Measurements from ENCODE around the gene MDFI.

MDFI gene

DNA sequence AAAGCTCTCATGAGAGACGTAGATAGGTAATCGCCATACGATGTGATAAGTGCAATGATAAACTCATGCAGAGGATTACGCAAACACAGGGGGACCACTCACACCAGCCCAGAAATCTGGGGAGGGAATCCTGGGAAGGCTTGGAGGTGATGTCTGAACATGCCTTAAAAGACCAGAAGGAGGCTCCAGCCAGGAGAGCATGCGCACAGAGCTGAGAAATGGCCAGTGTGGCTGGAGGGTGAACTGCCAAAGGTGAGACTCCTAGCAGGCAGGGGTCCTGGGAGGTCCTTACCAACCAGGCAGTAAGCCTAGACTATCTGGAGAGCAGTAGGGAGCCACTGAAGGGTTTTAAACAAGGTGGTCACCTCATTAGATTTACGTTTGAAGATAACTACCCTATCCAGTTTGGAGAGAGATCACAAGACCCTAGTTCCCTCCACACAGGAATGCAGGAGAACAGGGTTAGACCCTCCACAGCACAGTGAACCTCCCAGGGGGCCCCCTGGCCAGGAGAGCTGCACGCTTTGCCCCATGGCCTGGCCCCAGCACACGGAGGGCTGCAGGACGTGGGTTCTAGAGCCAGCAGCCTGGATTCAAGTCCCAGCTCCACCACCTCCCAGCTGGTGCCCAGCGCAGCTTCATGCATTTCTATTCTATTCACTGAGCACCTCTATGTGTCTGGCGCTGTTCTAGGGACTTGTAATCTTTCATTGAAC is 13.1 kb downstream of the MDFI start:
- DNase-seq (ENCODE audit: low spot score), result no peak

DNA sequence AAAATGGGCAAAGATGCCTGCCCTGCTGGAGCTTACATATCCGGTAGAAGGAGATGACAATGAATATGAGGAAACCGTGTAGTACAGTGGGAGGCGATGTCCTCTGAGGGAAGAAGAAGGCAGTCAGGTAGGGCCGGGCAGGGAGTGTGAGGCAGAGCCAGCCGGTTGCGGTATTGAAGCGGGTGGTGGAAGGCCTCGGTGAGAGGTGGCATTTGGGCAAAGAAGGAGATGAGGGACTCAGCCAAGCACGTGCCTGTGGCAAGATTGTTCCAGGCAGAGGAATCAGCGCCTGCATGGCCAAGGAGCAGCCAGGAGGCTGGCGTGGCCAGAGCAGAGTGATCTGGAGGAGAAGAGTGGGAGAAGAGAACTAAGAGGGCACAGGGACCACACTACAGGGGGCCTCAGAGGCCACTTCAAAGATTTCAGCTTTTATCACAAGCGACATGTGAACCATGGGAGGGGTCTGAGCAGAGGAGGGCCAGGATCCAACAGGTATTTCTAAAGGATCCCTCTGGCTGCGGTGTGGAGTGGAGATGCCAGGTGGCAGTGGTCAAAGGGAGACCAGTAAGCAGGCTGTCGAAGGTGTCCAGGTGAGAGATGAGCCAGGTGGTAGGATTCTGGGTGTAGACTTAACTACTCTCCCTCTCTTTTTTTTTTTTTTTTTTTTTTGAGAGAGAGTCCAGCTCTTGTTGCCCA is 13.8 kb downstream of the MDFI start:
- no peak for DNase-seq (ENCODE audit: low spot score)

DNA sequence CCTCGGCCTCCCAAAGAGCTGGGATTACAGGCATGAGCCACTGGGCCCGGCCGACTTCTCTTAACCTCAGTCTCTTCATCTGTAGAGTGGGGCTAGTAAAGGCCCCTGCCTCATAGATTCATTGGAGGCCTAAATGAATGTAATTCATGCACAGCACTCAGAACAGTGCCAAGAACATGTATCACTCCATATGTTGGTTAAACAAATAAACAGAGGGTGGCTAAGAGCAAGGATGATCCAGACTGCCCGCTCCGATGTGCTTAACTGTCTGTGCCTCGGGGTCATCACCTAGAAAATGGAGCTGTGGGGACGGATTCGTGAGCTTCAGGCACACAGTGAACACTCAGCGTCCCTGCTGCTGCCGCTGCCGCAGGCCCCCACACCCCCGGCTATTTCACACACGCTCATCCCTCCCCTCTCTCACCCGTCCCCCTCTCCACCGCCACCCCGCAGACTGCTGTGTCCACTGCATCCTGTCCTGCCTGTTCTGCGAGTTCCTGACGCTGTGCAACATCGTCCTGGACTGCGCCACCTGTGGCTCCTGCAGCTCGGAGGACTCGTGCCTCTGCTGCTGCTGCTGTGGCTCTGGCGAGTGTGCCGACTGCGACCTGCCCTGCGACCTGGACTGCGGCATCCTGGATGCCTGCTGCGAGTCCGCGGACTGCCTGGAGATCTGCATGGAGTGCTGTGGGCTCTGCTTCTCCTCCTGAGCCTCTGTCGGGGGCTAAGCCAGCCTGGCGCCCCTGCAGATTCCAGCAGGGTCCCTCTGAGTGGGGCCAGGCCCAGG is 14.8 kb downstream of the MDFI start:
- no peak for DNase-seq (ENCODE audit: low spot score)

DNA sequence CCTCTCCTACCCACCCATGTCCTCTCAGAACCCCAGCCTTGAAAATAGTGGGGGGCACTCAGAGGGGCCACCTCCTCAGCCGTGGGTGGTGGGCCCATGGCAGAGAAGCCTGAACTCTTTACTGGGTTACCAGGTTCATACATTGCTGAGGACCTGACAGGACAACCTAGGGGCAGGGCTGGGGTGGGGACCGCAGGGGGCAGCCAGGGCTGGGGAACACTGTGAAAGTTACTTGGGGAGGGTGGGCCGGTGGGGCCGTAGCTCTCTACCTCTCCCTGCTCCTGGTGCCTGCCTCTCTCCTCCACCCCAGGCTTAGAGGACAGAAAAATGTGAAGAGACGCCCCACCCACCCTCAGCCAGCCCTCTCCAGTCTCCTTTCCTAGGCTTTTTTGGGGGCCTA is 15.4 kb downstream of the MDFI start:
- no peak for DNase-seq (ENCODE audit: low spot score)

DNA sequence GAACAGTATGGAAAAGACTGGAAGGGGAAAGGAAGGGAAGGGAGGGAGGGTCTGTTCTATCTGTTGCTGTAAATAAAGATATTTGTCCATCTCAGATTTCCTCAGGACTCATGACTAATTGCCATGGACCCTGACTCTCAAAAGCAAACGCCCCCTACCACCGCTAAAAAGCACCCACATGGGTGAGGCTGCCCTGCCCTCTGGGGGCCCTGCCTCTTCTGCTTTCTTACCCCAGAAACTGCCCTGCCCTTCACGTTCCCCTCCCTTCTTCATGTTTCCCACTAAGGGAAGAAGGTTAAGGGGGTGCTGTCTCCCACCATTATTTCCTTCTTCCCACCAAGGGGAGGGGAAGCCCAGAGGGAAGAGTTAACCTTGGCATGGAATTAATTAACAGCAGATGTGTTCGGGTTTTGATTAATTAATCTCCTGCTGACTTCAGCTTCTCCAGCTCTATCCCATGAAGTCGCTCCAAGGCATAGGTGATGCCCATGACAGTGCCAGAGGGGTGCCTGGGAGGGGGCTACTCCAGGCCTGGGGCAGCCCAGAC is 16.0 kb downstream of the MDFI start:
- no peak for DNase-seq (ENCODE audit: low spot score)

DNA sequence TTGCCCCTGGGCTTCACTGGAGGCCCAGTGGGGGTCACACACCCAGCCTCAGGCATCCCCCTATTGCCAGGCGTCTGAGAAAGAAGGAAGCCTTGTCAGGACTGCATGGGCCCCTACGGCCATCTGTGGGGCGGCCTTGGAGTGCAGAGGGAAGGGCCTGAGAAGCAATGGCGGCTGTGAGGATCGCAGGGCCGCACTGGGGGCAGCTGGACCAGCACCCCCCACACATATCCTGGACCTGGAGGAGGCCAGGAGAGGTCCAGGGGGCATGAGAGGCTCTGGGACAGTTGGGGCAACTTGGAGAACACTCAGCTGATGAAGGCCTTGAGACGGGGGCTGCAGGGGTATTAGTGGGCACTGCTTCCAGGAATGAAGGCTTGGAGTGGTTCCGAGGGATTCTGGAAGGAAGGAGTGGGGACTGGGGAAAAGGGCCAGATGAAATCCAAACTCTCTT is 16.5 kb downstream of the MDFI start:
- no peak for DNase-seq (ENCODE audit: low spot score)

DNA sequence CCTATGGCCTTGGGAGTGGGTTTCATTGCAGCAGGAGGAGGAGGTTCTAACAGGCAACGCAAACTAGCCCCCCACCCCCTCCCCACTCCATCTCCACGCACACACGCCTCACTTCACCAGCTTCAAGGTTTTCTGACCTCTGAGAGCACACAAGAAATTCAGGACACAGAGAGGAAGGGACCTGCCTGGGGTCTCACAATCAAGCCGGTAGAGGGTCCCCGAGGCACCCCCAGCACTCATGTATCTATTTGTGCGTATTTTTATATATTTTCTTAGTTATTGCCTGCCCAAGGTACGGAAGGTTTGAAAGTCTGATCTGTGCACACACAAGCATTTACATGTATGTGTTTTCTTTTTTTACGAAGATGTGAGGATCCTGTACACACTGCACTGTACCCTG is 16.9 kb downstream of the MDFI start:
- DNase-seq (ENCODE audit: low spot score), result no peak

DNA sequence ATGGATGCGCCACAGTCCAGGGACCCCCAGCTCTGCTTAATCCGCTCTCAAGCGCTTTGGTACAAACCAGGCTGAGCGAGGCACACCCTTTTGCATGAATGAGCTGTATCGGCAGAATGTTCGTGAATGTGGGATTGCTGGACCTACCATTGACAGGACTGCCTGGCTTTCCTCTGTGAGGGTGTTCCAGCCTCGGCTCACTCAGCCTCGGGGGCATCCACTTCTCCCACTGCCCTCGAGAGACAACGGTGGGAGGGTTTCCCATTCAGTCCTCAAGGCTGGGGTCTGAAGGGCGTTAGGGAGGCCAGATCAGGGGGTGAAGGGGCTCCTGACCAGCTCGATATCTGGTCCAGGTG is 17.4 kb downstream of the MDFI start:
- no peak for DNase-seq (ENCODE audit: low spot score)

DNA sequence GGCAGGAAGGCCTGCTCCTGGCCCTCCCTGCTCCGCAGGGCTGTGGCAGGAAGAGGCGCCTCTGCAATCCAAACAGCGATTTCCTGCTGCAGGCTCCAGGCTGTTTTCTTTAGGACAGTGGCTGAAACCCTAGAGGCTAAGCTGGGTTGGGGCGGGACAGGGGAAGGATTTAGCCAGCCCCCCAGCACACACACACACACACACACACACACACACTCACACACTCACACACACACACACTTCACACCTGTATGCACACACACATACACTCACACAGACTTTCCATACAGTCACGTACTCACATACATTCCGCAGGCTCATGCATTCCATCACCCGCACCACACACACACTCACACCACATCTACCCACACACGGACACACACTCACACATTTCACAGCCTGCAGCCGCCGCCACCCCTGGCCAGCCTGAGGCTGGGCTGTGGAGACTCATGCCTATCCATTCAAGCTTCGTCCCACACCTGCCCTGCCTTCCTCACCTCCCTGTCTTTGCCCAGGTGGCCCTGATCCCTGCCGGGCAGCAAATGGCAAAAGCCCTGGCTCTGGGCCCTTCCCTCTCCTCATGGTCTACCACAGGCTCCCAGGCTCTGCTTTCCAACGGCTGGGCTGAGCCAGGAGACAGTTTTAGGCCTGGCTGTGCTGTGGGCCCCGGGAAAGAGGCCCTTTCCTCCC is 17.9 kb downstream of the MDFI start:
- DNase-seq (ENCODE audit: low spot score), result no peak

DNA sequence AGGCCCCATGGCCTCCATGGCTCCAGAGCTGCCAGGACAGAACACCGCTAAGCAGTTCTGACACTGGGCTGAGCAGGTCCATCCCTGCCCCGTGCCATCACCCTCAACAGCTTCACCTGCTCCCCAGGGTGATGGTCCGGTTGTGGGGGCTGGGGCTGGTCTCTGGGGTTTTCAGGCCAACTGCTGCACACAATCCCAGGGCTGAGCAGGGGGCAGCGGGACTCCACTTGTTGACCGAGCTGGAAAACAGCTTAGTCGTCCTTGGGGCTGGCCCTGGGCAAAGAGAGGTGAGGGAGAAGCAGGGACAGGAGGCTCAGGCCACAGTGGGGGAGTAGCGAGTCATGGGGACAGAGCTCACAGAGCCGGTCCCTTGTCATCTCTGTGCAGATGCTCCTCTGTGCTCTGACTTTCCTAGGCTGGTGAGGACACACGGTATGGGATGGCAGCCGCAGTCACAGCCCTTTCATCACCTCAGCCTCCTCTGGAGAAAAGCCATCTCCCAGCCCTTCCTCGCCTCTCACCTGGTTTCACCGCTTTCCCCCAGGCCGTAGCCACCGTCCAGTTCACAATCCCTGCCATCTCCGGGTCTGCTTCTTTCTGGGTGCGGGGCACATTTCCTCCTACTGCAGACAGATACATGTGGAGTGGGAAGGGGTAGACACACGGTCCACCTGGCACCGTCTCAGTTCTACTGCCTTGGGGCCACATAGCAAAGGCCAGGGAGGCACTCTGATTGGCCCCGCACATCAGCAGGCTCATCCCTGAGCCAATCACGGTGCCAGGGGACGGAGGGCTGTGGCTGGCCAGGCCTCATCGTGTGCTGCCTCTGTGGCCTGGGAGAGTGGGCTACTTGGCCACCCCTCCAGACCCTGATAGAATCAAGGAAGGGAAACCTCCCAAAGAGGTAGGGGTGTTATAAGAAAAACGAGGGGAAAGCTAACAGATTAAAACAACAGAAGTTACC is 19.1 kb downstream of the MDFI start:
- DNase-seq (ENCODE audit: low spot score), result no peak

DNA sequence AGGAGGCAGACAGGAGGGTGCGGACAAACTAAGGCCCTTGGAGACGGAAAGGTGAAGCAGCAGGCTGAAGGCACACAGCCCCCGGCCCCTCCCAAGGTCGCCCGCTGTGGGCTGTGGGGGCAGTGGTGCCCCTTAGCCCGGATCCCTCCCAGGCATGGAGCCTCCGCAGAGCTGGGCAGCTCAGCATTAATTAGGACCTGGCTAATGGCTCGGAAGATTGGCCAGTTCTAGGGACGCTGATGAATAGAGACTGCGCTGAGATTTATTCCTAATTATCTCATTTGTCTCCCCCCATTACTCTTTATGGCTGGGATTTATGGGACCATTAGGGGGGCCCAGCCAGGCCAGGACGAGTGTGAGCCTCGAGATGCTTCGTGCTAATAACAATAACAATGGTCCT is 20.4 kb downstream of the MDFI start:
- no peak for DNase-seq (ENCODE audit: low spot score)

DNA sequence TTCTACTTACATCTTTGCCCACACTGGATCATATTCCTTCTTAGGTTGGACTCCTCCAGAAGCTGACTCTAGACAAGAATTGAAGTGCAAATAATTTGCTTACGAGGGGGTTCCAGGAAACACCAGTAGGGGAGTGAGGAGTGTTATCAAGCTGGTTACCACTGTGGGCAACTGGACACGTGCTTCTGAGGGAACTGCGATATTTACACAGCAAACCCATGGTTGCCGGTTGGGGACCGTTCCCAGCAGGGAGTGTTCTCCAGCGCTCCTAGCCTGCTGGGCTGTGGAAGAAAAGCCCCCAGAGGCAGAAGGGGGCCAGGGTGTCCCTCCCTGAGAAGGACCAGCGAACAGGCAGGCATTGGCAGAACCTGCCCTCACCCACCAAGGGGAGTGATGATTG is 21.7 kb downstream of the MDFI start:
- DNase-seq (ENCODE audit: low spot score), result no peak

DNA sequence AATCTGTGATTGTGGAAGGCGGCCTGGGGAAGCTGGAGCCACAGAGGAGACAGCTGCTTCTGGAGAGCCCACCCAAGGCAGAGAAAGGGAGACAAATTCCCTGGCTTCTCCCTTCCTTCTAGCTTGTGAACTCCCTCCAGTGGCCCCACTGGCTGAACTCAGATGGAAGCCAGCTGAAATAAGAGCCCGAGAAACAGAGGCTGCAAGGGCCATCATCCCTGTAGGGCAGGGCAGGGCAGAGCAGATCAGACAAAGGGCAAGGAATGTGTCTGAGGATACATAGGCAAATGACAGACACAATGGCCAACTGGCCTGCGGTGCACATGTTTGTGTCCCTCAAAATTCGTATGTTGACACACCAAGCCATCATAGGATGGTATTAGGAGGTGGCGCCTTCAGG is 25.3 kb downstream of the MDFI start:
- DNase-seq (ENCODE audit: low spot score), result no peak

DNA sequence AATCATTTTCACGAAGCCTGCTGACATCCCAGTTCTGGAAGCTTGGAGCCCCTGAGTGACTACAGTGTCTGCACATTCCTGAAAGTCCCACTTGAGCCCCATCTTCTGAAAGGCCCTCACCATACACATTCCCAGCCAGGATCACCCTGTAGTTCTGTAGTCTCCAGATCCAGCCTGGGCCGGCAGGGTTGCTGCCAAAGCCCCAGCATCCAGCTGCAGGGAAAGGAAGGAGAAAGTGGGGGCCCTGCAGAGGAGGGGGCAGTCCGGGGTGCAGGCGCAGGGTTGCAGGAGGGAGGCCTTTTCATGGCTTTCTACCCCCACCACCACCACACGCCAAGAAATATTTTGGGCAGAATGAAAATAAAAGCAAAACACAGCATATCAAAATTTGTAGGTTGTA is 26.0 kb downstream of the MDFI start:
- DNase-seq (ENCODE audit: low spot score), result no peak

DNA sequence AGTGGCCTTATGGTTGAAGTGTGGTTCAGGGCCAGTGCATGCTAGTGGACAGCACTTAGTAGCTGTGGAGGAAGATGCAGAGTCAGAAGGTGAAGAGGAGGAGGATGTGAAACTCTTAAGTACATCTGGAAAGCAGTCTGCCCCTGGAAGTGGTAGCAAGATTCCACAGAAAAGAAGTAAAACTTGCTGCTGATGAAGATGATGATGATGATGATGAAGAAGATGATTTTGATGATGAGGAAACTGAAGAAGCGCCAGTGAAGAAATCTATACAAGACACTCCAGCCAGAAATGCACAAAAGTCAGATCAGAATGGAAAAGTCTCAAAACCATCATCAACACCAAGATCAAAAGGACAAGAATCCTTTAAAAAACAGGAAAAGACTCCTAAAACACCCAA is 28.9 kb downstream of the MDFI start:
- DNase-seq (ENCODE audit: low spot score), result no peak

DNA sequence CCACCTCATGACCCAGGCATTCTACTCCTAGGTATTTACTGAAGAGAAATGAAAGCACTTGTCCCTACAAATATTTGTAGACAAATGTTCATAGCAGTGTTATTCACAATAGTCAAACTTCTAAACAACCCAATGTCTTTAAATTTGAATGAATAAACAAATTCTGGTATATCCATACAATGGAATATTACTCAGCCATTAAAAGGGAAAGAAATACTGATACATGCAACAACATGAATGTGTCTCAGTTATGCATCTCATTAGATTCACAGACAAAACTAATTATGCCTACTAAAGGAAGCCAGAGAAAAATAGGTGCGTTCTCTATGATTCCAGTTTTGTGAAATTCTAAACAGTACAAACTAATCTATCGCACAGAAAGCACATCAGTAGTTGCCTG is 30.7 kb downstream of the MDFI start:
- no peak for DNase-seq (ENCODE audit: low spot score)

DNA sequence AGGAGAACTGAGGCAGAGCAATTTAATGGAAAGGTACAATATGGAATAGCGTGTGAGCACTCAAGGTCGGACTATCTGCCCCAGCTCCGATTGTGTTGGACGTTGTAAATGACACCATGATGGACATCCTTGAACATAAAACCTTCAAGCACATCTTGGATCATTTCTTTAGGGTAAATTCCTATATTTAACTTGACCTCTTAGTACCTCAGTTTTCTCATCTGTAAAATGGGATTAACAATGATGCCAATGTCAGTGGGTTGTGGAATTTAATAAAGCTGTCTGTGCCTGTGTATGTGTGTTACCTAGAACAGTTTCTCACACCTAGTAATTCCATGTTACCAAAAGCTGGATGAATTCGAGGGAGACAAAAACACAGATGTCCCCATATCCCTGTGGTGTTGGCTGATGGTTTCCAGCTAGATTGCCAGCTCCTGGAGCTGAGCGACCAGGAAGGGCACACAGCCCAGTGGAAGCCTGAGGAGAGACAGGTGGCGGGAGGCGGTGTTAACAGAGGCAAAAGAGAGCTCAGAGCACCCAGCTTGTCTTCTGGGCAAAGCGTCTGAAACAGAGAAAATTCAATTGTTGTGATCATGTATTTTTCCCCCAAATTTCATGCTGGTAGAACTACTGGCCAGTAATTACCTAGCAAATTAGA is 32.6 kb downstream of the MDFI start:
- DNase-seq (ENCODE audit: low spot score), result no peak

DNA sequence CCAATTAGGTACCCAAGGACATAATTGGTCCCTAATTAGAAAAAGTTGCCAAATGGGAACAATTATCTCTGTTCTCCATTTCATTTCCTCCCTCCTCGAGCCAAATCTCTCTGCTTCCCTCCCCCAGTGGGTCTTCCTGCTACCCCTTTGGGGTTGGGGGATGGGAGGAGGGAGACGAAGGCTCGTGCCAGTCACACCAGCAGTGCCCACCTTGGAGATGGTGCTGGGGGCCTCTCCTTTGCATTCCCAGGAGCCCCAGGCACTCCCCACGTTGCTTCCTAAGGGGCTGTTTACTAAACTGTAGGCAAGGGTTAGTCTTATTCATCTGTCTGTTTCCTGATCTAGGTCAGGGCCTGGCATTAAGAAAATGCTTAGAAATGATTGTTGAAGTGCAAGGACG is 33.1 kb downstream of the MDFI start:
- DNase-seq (ENCODE audit: low spot score), result no peak

DNA sequence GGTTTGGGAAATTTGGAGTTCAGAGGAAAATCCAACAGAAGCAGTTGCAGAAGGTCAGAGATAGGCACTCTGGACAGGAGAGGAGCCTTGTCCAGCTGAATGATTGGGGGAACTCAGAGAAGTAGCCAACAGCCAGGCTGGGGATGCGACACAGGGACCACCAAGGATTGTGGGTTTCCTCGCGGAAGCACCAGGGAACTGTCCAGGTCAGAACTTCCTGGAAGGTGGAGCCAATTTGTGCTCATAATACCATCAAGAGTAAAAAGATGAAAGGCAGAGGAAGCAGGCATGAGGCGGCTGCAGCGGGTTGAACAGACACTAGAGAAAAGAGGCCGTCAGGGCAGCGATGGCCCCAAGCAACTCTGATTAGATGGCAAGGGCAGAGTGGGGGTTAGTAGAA is 33.7 kb downstream of the MDFI start:
- no peak for DNase-seq (ENCODE audit: low spot score)

DNA sequence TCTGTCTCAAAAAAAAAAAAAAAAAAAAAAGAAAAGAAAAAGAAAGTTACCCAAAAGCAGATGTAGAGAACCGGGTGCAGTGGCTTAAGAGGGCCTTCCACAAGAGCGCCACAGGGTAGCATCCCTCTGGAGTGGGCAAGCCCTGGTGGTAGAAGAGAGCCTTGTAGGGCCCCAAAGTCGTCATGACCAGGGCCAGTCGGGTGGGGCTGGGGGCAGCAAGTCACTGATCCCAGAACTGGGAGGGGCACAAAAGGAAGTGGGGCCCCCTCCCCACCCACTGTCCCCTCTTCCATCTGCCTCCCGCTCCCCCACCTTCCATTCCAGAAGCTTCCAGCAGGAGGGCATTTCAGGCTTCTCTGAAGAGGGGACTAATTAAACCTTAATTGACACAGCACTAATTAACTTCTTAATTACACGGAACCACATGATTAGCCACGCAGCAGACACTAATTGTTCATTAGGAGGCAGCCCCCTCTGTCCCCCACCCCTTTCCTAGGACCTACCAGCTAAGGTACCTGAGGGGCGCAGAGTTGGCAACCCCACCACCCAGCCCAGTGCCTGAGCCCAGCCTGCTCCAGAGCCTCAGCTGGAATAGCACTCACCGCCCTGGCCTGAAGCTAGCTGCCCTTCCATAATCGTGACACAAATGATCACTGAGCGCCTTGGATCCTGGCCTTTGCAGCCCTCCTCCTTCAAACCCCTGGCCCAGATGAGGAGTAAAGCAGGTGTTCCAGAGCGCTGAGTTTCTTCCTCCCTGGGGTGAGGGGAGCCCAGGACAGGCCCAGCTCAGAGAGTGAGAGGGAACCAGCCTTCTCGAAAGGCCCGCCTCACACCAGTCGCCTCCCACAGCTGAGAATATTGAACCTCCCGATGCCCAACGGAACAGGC is 34.8 kb downstream of the MDFI start:
- DNase-seq (ENCODE audit: low spot score), result no peak

All from hematopoietic multipotent progenitor cell treated with erythropoietin and hydrocortisone succinate and interleukin-3 and kit ligand, for 15 days (in vitro differentiated cells).